K562 (cell line): ENCODE data around the gene PHTF2. TPM values are rescaled to one million over a fixed set of nuclear protein-coding genes. Genes with fewer than 3 reads are reported as not detected.

Experiments
- ATAC-seq: fragments of 200-7000 bp; cut with Tn5 transposase; 3 replicates; pipeline ENCODE4 v1.9.1; 2020; ENCODE audit warnings: moderate library complexity
- BruUV-seq: library from RNA; stranded (reverse); fragments of 400-500 nt; replicated peaks from 2 replicates; lab custom pipeline; 2021; lab: Mats Ljungman, UMichigan
- CTCF ChIA-PET: fragments of 300-600 bp; formaldehyde crosslinking; extraction: SDS; loops from one replicate; lab custom pipeline; 2021; ENCODE audit warnings: low intra/inter-chr PET ratio; lab: Yijun Ruan, JAX
- POLR2A ChIA-PET: fragments of 300-600, 350-650 bp; sonication (Branson Sonifier 250); formaldehyde crosslinking; extraction: SDS; loops from one replicate; lab custom pipeline; 2021; ENCODE audit warnings: antibody characterized with exemption, inconsistent platforms; lab: Yijun Ruan, JAX
- DNase-seq, 4 experiments: peaks; one replicate each; pipeline versions ENCODE4 v3.0.0 to v3.0.0-alpha.2; 2011 to 2018; ENCODE audit warnings: low spot score in 3 of 4, mixed read lengths in 3 of 4; ENCODE audit errors: extremely low read depth in 1 of 4
- FAIRE-seq: peaks from 2 replicates; lab custom pipeline; 2011; peaks lifted over from hg19 to GRCh38; lab: Jason Lieb, UNC
- H2AFZ ChIP-seq: 2 replicates; pipeline ENCODE4 v1.6.0; 2011; ENCODE audit warnings: low read depth, low read length, control low read depth, inconsistent platforms
- H3K27ac ChIP-seq: fragments of 200-600 bp; 3 replicates; pipeline ENCODE4 v1.8.0; 2011; ENCODE audit warnings: low read depth, mild to moderate bottlenecking, control low read depth, inconsistent platforms, low read length, moderate library complexity, mixed read lengths; ENCODE audit errors: extremely low read depth
- H3K27me3 ChIP-seq, 2 experiments: fragments of 300-600 bp in 1 of 2; 2 replicates in 1 of 2; 3 replicates in 1 of 2; pipeline versions ENCODE4 v1.6.0 to v1.8.0; 2011; ENCODE audit warnings: inconsistent platforms in 2 of 2, low read length in 2 of 2, mild to moderate bottlenecking in 1 of 2, mixed read lengths in 1 of 2, moderate library complexity in 1 of 2; ENCODE audit not compliant: control insufficient read depth in 2 of 2, insufficient read depth in 2 of 2
- H3K36me3 ChIP-seq: fragments of 300-600 bp; 3 replicates; pipeline ENCODE4 v1.8.0; 2011; ENCODE audit warnings: mild to moderate bottlenecking, low read length, inconsistent platforms; ENCODE audit not compliant: control insufficient read depth, insufficient read depth
- H3K4me1 ChIP-seq, 2 experiments: fragments of 200-600 bp in 1 of 2; replicated peaks in 1 of 2; 2 replicates in 1 of 2; 3 replicates in 1 of 2; pipeline versions ENCODE4 v1.5.1 to v1.8.0; 2011; ENCODE audit warnings: inconsistent platforms in 2 of 2, low read length in 2 of 2, mild to moderate bottlenecking in 1 of 2, mixed read lengths in 1 of 2, moderate library complexity in 1 of 2; ENCODE audit not compliant: control insufficient read depth in 2 of 2, insufficient read depth in 2 of 2
- H3K4me2 ChIP-seq: 2 replicates; pipeline ENCODE4 v1.6.1; 2011; ENCODE audit warnings: low read length, control low read depth, inconsistent platforms, mixed read lengths; ENCODE audit not compliant: insufficient read depth
- H3K4me3 ChIP-seq: fragments of 200-600 bp; sonication (generic), shearing (Covaris generic); 2 replicates; pipeline ENCODE4 v1.5.1; 2016; ENCODE audit warnings: control low read depth, inconsistent platforms
- H3K79me2 ChIP-seq: fragments of 200-600 bp; 3 replicates; pipeline ENCODE4 v1.8.0; 2011; ENCODE audit warnings: low read length, inconsistent platforms; ENCODE audit not compliant: control insufficient read depth, insufficient read depth
- H3K9ac ChIP-seq, 2 experiments: 2 replicates each; pipeline versions ENCODE4 v1.6.0 to v1.6.1; 2011; ENCODE audit warnings: low read depth in 2 of 2, low read length in 2 of 2, control low read depth in 1 of 2, inconsistent platforms in 1 of 2, mild to moderate bottlenecking in 1 of 2, mixed read lengths in 1 of 2; ENCODE audit not compliant: insufficient read depth in 1 of 2
- H3K9me1 ChIP-seq: one replicate; pipeline ENCODE4 v1.6.0; 2011; ENCODE audit warnings: inconsistent platforms, mild to moderate bottlenecking, low read length, moderate library complexity; ENCODE audit not compliant: control insufficient read depth, insufficient read depth
- H3K9me3 ChIP-seq: replicated peaks from 2 replicates; pipeline ENCODE4 v1.5.1; 2011; ENCODE audit warnings: low read depth, low read length, inconsistent platforms; ENCODE audit not compliant: control insufficient read depth, insufficient read depth
- H4K20me1 ChIP-seq: replicated peaks from 2 replicates; pipeline ENCODE4 v1.6.1; 2011; ENCODE audit warnings: low read length, inconsistent platforms, mixed read lengths; ENCODE audit not compliant: control insufficient read depth, insufficient read depth
- ASH1L ChIP-seq: fragments of 450-650 bp; IDR thresholded peaks from 2 replicates; pipeline ENCODE4 v1.6.1; 2018; ENCODE audit warnings: borderline replicate concordance, mild to moderate bottlenecking, low read depth; ENCODE audit not compliant: partially characterized antibody
- ATF2 ChIP-seq: sonication (generic); formaldehyde crosslinking; IDR thresholded peaks from 2 replicates; pipeline ENCODE4 v1.8.1; 2022; ENCODE audit warnings: missing genetic modification reagents
- BCOR ChIP-seq: fragments of 450-650 bp; IDR thresholded peaks from 2 replicates; pipeline ENCODE4 v1.6.1; 2016
- CHD1 ChIP-seq: fragments of 200-600 bp; sonication (generic); IDR thresholded peaks from one replicate; pipeline ENCODE4 v1.6.1; 2012; ENCODE audit warnings: mild to moderate bottlenecking, moderate library complexity, low read length, inconsistent platforms
- ETV5 ChIP-seq: sonication (generic); formaldehyde crosslinking; IDR thresholded peaks from 2 replicates; pipeline ENCODE4 v1.4.0; 2020; ENCODE audit warnings: low read depth, mild to moderate bottlenecking, missing genetic modification reagents
- FUS ChIP-seq: fragments of 200-400 bp; formaldehyde crosslinking; optimal IDR thresholded peaks from 2 replicates; pipeline ENCODE3; 2017; ENCODE audit warnings: low read depth, low read length
- GTF2A2 ChIP-seq: IDR thresholded peaks from 2 replicates; pipeline ENCODE4 v1.6.1; 2016; ENCODE audit warnings: mild to moderate bottlenecking, missing genetic modification characterization, missing compliant biosample characterization
- GTF2F1 ChIP-seq: IDR thresholded peaks from 2 replicates; pipeline ENCODE4 v1.6.1; 2011; ENCODE audit warnings: low read depth, low read length, improper control_type of control experiment
- NCOA4 ChIP-seq: fragments of 450-650 bp; IDR thresholded peaks from 2 replicates; pipeline ENCODE4 v1.6.1; 2018; ENCODE audit warnings: mild to moderate bottlenecking; ENCODE audit not compliant: partially characterized antibody
- PHF8 ChIP-seq: fragments of 200-600 bp; sonication (generic); IDR thresholded peaks from 2 replicates; pipeline ENCODE4 v1.6.1; 2012; ENCODE audit warnings: mixed run types, mild to moderate bottlenecking, inconsistent platforms, low read length, moderate library complexity, borderline replicate concordance
- PKNOX1 ChIP-seq: fragments of 450-650 bp; IDR thresholded peaks from 2 replicates; pipeline ENCODE4 v1.6.1; 2016
- RAD21 ChIP-seq, 2 experiments: fragments of 250-450 bp in 1 of 2; fragments of 450-650 bp in 1 of 2; sonication (Bioruptor Pico) in 1 of 2; formaldehyde crosslinking in 1 of 2; IDR thresholded peaks in 1 of 2; conservative IDR thresholded peaks in 1 of 2; 2 replicates each; pipeline versions ENCODE4 v1.4.0 to v1.8.0; 2020 to 2022; ENCODE audit warnings: mild to moderate bottlenecking in 2 of 2, moderate library complexity in 1 of 2
- SAFB ChIP-seq: fragments of 200-400 bp; formaldehyde crosslinking; IDR thresholded peaks from 2 replicates; pipeline ENCODE4 v1.6.1; 2017; ENCODE audit warnings: low read depth, low read length, borderline replicate concordance
- SMARCA5 ChIP-seq: fragments of 450-650 bp; IDR thresholded peaks from 2 replicates; pipeline ENCODE4 v1.6.1; 2016
- WHSC1 ChIP-seq: IDR thresholded peaks from one replicate; pipeline ENCODE4 v1.6.1; 2012; ENCODE audit warnings: low read length, control low read depth, inconsistent platforms
- ZNF165 ChIP-seq: fragments of 250-450 bp; sonication (Bioruptor Pico); IDR thresholded peaks from 2 replicates; pipeline ENCODE4 v1.4.0; 2020; ENCODE audit warnings: borderline replicate concordance
- ZNF384 ChIP-seq: IDR thresholded peaks from 2 replicates; pipeline ENCODE4 v1.6.1; 2012; ENCODE audit warnings: low read depth, low read length, improper control_type of control experiment
- WGBS: fragments of 100-300 bp; shearing (Covaris generic); methylation state at CpG from one replicate; pipeline ENCODE4 v1.1.6; 2016; ENCODE audit warnings: low coverage, mixed read lengths; ENCODE audit not compliant: insufficient coverage; ENCODE audit errors: missing lambda C conversion rate; 5-methylcytosine and 5-hydroxymethylcytosine counted together
- in situ Hi-C: fragments of 300-500 bp; cut with MboI; formaldehyde crosslinking; loops from 4 replicates; pipeline ENCODE4 v1.15.0; 2018; ENCODE audit warnings: inconsistent platforms, mixed read lengths
- intact Hi-C: fragments of 100-400 bp; cut with micrococcal nuclease; formaldehyde crosslinking; loops from 2 replicates; pipeline ENCODE4 v1.14.2; 2022
- polyA plus RNA-seq, 8 experiments: library from polyadenylated mRNA; depleted of rRNA in 4 of 8; stranded (reverse) in 5 of 8; unstranded in 3 of 8; fragments of >200 nt; fragmentation: Nextera tagmentation in 2 of 8; fragmentation: Illumina TruSeq in 1 of 8; extraction: Ambion mirVana in 2 of 8; extraction: Trizol in 1 of 8; gene quantifications; 2 replicates each; pipeline versions ENCODE4 v1.2.1 to v1.2.3, GENCODE V29; 2011 to 2014; ENCODE audit warnings: inconsistent platforms in 1 of 8, missing spikeins in 1 of 8
- total RNA-seq, 7 experiments: library from RNA; depleted of rRNA in 6 of 7; stranded (reverse); fragments of >200 nt in 6 of 7; fragmentation: Illumina TruSeq in 2 of 7; extraction: Trizol in 2 of 7; gene quantifications; 2 replicates each; pipeline versions ENCODE4 v1.2.1 to v1.2.3, GENCODE V29; 2011 to 2021; ENCODE audit warnings: low replicate concordance in 1 of 7
- TF ChIP-seq, protein P1 (sequence below): fragments of 250-450 bp; sonication (Bioruptor Pico); IDR thresholded peaks from 2 replicates; pipeline ENCODE4 v1.8.0; 2021; ENCODE audit warnings: moderate library complexity, mild to moderate bottlenecking, inconsistent platforms

The PHTF2 gene
- total and polyA plus RNA-seq, 9 of the 15 experiments (the other 6 are each of a cell fraction or from before 2014, with no cell fraction given) = 17.9 to 43.6 (median 25.4) TPM

DNA sequence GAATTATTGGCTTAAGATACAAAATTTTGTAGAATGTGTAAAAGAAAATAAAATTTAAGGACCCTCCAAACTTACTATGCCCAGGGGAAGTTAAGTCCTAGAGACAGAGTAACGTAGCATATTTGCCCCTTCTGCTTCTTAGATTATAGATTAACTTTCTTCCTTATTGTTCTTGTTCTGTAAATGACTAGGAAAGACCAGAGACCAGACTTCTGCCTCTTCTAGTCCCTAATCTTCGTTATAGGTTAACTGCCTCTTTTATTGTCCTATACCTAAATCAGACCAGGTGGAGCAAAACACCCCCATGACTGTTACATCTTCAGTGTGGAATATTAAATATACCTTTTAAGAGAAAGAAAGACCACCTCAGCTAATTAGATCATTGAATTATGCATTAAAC is 160.5 kb downstream of the PHTF2 start:
- H2AFZ ChIP-seq = no peak overlapping the region
- no peaks in the 10 kb centered on the region for H3K9me3 ChIP-seq
- CTCF ChIA-PET = no interaction called here
- no peak for FAIRE-seq
- POLR2A ChIA-PET = interaction anchor here (1.1 to 1.9 kb wide), 2 partner anchors 9 to 284 kb away, joined by 3 to 7 read pairs; no protein-coding TSS in a partner anchor
- no peak overlapping the region for H3K9ac ChIP-seq
- no peak overlapping the region for H3K4me3 ChIP-seq
- intact Hi-C loops = no loop called here
- no peaks in the 10 kb centered on the region for H3K4me1 ChIP-seq
- no peaks in the 10 kb centered on the region for H3K9me1 ChIP-seq
- ATAC-seq = no peak
- no peaks in the 10 kb centered on the region for H3K79me2 ChIP-seq
- no peak overlapping the region for H3K27ac ChIP-seq
- in situ Hi-C loops = no loop called here
- no peak overlapping the region for H3K4me2 ChIP-seq
- peaks cover 16% of the 10 kb centered on the region; the same call in 1 of the 3 replicates for H3K36me3 ChIP-seq
- no peaks in the 10 kb centered on the region for H4K20me1 ChIP-seq
- TF ChIP-seq ASH1L (no peak), CHD1 (no peak), BCOR (no peak), NCOA4 (no peak), GTF2F1 (no peak), FUS (no peak), PHF8 (no peak), RAD21 (CRISPR knock-in tag; conservative IDR thresholded peaks at IDR 0.05 in 1 of 2, IDR thresholded peaks at IDR 0.05 in 1 of 2) (no peak), WHSC1 (no peak), SMARCA5 (no peak), SAFB (no peak), ZNF165 (no peak), PKNOX1 (no peak), ATF2 (no peak), ETV5 (no peak), ZNF384 (no peak), GTF2A2 (no peak)
- TF ChIP-seq, protein P1, sequence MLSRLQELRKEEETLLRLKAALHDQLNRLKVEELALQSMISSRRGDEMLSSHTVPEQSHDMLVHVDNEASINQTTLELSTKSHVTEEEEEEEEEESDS (CRISPR knock-in tag) = no peak
- DNase-seq = no peak
- WGBS = 79% methylated on average over 2 of the region's 2 CpGs
- H3K27me3 ChIP-seq = no peaks in the 10 kb centered on the region
- BruUV-seq = no TSS peak
